ENCODE results near the gene PNMA1. TPM values are rescaled to one million over a fixed set of nuclear protein-coding genes. Genes with fewer than 3 reads are reported as not detected.

PNMA1 gene
- total and polyA plus RNA-seq, 2 of the 13 experiments (the other 11 are each of a cell fraction or from before 2014, with no cell fraction given), result 7.0 to 8.3 TPM

DNA sequence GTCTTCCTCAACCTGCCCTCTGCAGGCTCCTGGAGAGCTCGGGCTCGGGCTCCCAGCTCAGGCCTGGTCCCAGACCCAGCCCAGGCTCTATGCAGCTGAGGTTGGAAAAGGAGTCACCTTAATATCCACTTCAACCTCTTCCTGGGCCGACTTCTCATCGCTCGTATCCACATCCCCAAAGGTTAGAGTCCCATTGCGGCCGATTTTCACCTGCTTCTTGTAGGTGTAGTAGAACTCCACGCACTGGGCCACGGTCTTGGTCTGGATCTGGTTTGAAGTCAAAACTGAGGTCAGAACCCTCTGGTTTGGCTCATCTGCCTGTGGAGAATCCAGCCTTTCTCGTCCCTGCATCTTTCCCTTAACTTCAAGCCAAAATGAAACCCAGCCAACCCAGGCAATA lies 8.4 kb upstream of the PNMA1 start:
- no peak for DNase-seq (ENCODE audit: low spot score)
- intact Hi-C loops (cut with micrococcal nuclease; ENCODE audit: unreplicated experiment), result no loop called here
- Histone ChIP-seq H3K36me3 (replicated peaks in 1 of 2; ENCODE audit: control insufficient read depth in 1 of 2, insufficient read depth in 2 of 2, low read length in 2 of 2) (peaks cover 49 to 89% of the 10 kb centered on the region in 2 experiments), H3K4me1 (ENCODE audit: insufficient read depth, low read length) (peaks cover 26% of the 10 kb centered on the region), H2AFZ (ENCODE audit: low read length) (no peak overlapping the region), H3K9ac (ENCODE audit: insufficient read depth, low read depth, low read length) (no peak overlapping the region), H3K9me3 (ENCODE audit: low read length) (no peaks in the 10 kb centered on the region), H3K27ac (ENCODE audit: extremely low read length, insufficient read depth, low read length) (no peak overlapping the region), H3K4me3 (replicated peaks in 1 of 3; ENCODE audit: insufficient read depth in 1 of 3, low read depth in 2 of 3, low read length in 3 of 3) (no peak overlapping the region), H3K4me2 (ENCODE audit: low read depth, low read length) (no peak overlapping the region), H4K20me1 (ENCODE audit: insufficient read depth, low read length) (no peaks in the 10 kb centered on the region), H3K79me2 (ENCODE audit: insufficient read depth, low read length) (no peaks in the 10 kb centered on the region), H3K27me3 (ENCODE audit: control insufficient read depth in 1 of 2, insufficient read depth in 2 of 2, low read length in 2 of 2) (no peaks in the 10 kb centered on the region)
- ChIA-PET CTCF (ENCODE audit: low intra/inter-chr PET ratio, low total read pairs) (no interaction called here), POLR2A (no interaction called here)
- in situ Hi-C loops (cut with HindIII; ENCODE audit: extremely low pct_ligation_motif_present, low pct_unique_long_range_greater_than_20kb), result no loop called here
- no peak for ATAC-seq
- no peak for FAIRE-seq
- no TSS peak for BruUV-seq (replicated peaks)
- 98% methylated on average over 9 of the region's 10 CpGs for WGBS (ENCODE audit: low lambda C conversion rate)
- TF ChIP-seq, protein P1, sequence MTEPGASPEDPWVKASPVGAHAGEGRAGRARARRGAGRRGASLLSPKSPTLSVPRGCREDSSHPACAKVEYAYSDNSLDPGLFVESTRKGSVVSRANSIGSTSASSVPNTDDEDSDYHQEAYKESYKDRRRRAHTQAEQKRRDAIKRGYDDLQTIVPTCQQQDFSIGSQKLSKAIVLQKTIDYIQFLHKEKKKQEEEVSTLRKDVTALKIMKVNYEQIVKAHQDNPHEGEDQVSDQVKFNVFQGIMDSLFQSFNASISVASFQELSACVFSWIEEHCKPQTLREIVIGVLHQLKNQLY (CRISPR knock-in tag; IDR thresholded peaks at IDR 0.05), result no peak
- no peak for TF ChIP-seq ZNF354B (CRISPR knock-in tag; IDR thresholded peaks at IDR 0.05)
- TF ChIP-seq SRSF4 (IDR thresholded peaks at IDR 0.05; ENCODE audit: low read depth, low read length, poor library complexity, severe bottlenecking), result no peak
- no peak for TF ChIP-seq ZNF720 (CRISPR knock-in tag; IDR thresholded peaks at IDR 0.05)
- TF ChIP-seq SSRP1 (CRISPR knock-in tag; IDR thresholded peaks at IDR 0.05), result no peak
- no peak for TF ChIP-seq SMYD3 (CRISPR knock-in tag; IDR thresholded peaks at IDR 0.05)
- no peak for TF ChIP-seq ATAD3A (CRISPR knock-in tag; IDR thresholded peaks at IDR 0.05)
- no peak for TF ChIP-seq DMAP1 (CRISPR knock-in tag; IDR thresholded peaks at IDR 0.05)
- TF ChIP-seq NFE2L1 (CRISPR knock-in tag; IDR thresholded peaks at IDR 0.05; ENCODE audit: borderline replicate concordance), result no peak
- TF ChIP-seq ZNF180 (CRISPR knock-in tag; IDR thresholded peaks at IDR 0.05; ENCODE audit: borderline replicate concordance, low read depth), result no peak
- no peak for TF ChIP-seq FOXC1 (CRISPR knock-in tag; IDR thresholded peaks at IDR 0.05; ENCODE audit: borderline replicate concordance)
- TF ChIP-seq ZNF24 (IDR thresholded peaks at IDR 0.05), result no peak
- TF ChIP-seq PHB2 (IDR thresholded peaks at IDR 0.05; ENCODE audit: partially characterized antibody), result no peak
- TF ChIP-seq, protein P2, sequence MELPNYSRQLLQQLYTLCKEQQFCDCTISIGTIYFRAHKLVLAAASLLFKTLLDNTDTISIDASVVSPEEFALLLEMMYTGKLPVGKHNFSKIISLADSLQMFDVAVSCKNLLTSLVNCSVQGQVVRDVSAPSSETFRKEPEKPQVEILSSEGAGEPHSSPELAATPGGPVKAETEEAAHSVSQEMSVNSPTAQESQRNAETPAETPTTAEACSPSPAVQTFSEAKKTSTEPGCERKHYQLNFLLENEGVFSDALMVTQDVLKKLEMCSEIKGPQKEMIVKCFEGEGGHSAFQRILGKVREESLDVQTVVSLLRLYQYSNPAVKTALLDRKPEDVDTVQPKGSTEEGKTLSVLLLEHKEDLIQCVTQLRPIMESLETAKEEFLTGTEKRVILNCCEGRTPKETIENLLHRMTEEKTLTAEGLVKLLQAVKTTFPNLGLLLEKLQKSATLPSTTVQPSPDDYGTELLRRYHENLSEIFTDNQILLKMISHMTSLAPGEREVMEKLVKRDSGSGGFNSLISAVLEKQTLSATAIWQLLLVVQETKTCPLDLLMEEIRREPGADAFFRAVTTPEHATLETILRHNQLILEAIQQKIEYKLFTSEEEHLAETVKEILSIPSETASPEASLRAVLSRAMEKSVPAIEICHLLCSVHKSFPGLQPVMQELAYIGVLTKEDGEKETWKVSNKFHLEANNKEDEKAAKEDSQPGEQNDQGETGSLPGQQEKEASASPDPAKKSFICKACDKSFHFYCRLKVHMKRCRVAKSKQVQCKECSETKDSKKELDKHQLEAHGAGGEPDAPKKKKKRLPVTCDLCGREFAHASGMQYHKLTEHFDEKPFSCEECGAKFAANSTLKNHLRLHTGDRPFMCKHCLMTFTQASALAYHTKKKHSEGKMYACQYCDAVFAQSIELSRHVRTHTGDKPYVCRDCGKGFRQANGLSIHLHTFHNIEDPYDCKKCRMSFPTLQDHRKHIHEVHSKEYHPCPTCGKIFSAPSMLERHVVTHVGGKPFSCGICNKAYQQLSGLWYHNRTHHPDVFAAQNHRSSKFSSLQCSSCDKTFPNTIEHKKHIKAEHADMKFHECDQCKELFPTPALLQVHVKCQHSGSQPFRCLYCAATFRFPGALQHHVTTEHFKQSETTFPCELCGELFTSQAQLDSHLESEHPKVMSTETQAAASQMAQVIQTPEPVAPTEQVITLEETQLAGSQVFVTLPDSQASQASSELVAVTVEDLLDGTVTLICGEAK (IDR thresholded peaks at IDR 0.05), result no peak
- TF ChIP-seq, protein P2 (CRISPR knock-in tag; IDR thresholded peaks at IDR 0.05), result no peak

All from HepG2 (cell line).